Ascending aorta (tissue), 2 donors: Measurements from ENCODE around the gene PLXNA2. TPM values are rescaled to one million over a fixed set of nuclear protein-coding genes. Genes with fewer than 3 reads are reported as not detected.

Experiments used
- DNase-seq, 2 donors: peaks; one replicate each; pipeline ENCODE4 v3.0.0-alpha.2; 2019; ENCODE audit warnings: low spot score in 2 of 2
- H3K27ac ChIP-seq, 2 donors: fragments of 200-600 bp; sonication (generic); one replicate each; pipeline ENCODE4 v1.5.1; 2016 to 2017; ENCODE audit warnings: mild to moderate bottlenecking in 1 of 2
- H3K27me3 ChIP-seq: fragments of 200-600 bp; sonication (generic); one replicate; pipeline ENCODE4 v1.5.1; 2017
- H3K36me3 ChIP-seq, 2 donors: fragments of 200-600 bp; sonication (generic); one replicate each; pipeline ENCODE4 v1.5.1; 2016
- H3K4me1 ChIP-seq, 2 donors: fragments of 200-600 bp; sonication (generic); one replicate each; pipeline ENCODE4 v1.5.1; 2016 to 2017; ENCODE audit warnings: mild to moderate bottlenecking in 1 of 2
- H3K4me3 ChIP-seq, 2 donors: fragments of 200-600 bp; sonication (generic); one replicate each; pipeline ENCODE4 v1.5.1; 2016 to 2017; ENCODE audit warnings: mild to moderate bottlenecking in 1 of 2
- H3K9me3 ChIP-seq, 2 donors: fragments of 200-600 bp; sonication (generic); one replicate each; pipeline ENCODE4 v1.5.1; 2016
- CTCF ChIP-seq, 3 experiments: fragments of 200-600 bp in 2 of 3; fragments of 450-650 bp in 1 of 3; sonication (generic) in 2 of 3; IDR thresholded peaks; one replicate each; pipeline ENCODE4 v1.5.1; 2016 to 2019; ENCODE audit warnings: antibody characterized with exemption in 3 of 3, mild to moderate bottlenecking in 1 of 3, moderate library complexity in 1 of 3
- intact Hi-C: fragments of 100-400 bp; cut with DNase I; formaldehyde crosslinking; loops from one replicate; pipeline ENCODE4 v1.15.1; 2023
- total RNA-seq: library from RNA; depleted of rRNA; stranded (reverse); fragments of >200 nt; gene quantifications from one replicate; pipeline ENCODE4 v1.1.0, GENCODE V29; 2016

The PLXNA2 gene
- total RNA-seq, 1 donor from 2014 or later: 33.0 TPM

- Histone ChIP-seq H3K27ac (peak overlapping the region; percentile 91 to 95), H3K4me3 (peak overlapping the region; percentile 75 to 96), H3K27me3 (no peaks in the 10 kb centered on the region), H3K36me3 (no peaks in the 10 kb centered on the region), H3K4me1 (peaks cover 4 to 24% of the 10 kb centered on the region in 2 donors), H3K9me3 (no peaks in the 10 kb centered on the region)
- intact Hi-C loops: loop anchor here (1.0 kb wide), 1 partner anchor 224 kb away; no protein-coding TSS in a partner anchor
- TF ChIP-seq CTCF (IDR thresholded peaks at IDR 0.05): peak; percentile 67 to 91 (median 83)
- DNase-seq: peak; percentile 62 to 98
Observed at GRCh38 chr1:208245185-208245705, 1.1 kb upstream of the PLXNA2 start.

DNA sequence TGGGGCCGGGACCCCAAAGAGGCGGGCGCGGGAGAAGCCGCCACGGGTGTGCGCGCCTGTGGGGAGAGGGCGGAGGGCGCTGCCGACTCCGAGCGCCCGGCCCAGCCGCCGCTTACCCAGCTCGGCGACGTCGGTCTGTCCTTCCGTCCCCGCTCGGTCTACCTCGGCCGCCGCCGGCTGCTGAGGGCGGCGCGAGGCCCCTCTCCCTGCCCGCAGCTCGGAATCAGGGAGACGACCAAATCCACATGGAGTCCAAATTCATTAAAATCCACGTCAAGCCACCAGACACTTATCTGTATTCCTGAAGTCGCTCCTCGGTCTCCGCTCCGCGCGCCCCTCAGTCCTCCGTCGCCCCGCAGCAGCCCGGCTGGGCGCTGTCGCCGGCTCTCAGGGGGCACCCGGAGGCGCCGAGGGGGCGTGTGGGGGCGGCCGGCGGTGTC is 637 bp downstream of the PLXNA2 start:
- no peak for DNase-seq
- TF ChIP-seq CTCF (IDR thresholded peaks at IDR 0.05): no peak
- peak overlapping the region; percentile 75 to 96 for H3K4me3 ChIP-seq
- H3K9me3 ChIP-seq: no peaks in the 10 kb centered on the region
- intact Hi-C loops: loop anchor here (2.0 to 5.0 kb wide), 4 partner anchors 111 to 421 kb away; no protein-coding TSS in a partner anchor
- peaks cover 7 to 31% of the 10 kb centered on the region in 2 donors for H3K4me1 ChIP-seq
- no peaks in the 10 kb centered on the region for H3K36me3 ChIP-seq
- peak overlapping the region; percentile 91 to 95 for H3K27ac ChIP-seq
- H3K27me3 ChIP-seq: no peaks in the 10 kb centered on the region

DNA sequence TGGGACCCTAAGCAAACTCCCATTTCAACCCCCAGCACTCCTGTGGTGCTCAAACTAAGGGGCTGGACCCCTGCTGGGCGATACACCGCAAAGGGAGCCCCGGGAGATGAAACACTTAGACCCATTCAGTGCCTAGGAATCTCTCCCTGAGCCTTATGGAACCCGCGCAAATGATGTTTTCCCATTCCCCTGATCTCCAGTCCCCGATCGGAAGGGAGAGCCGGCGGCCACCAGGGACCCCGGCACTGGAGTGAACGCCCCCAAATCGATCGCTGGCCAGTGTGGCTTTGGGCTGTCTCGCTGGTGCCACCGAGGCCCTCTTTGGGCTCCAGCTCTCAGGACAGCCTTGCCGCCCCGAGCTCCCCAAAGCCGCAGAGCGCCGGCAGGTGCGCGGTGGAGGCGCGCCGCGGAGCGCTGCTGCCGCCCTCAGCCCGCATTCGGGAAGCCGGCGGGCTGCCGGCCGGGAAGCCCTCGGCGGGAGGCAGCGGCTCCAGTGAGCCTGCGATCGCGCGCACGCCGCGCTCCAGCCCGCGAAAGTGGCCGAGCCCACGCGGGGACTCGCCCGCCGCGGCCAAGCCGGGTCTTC is 1.1 kb downstream of the PLXNA2 start:
- Histone ChIP-seq H3K9me3 (no peaks in the 10 kb centered on the region), H3K4me1 (peaks cover 7 to 30% of the 10 kb centered on the region in 2 donors), H3K36me3 (no peaks in the 10 kb centered on the region), H3K4me3 (peak overlapping the region; percentile 75 to 96), H3K27me3 (no peaks in the 10 kb centered on the region), H3K27ac (peak overlapping the region; percentile 91 to 95)
- TF ChIP-seq CTCF (IDR thresholded peaks at IDR 0.05): no peak
- intact Hi-C loops: loop anchor here (2.0 to 5.0 kb wide), 4 partner anchors 110 to 421 kb away; no protein-coding TSS in a partner anchor
- DNase-seq: no peak

DNA sequence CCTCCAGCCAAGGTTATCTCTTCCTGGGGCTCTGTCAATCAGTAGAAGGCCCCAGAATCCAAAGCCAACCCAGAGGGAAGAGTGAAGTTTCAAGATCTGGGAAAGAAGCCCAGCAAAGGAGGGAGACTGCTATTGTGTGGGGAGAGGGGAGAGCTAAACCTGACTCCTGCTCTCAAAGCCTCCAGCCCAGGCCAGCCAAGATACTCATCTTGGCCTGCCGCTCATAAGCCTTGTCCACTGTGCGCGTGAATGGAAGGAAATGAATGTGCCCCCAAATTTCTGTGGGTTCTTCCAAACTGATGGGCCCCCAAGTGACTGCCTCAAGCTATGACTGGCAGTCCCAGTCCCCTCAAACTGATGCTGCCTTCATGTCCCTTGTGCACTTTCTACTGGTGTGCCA is 2.0 kb downstream of the PLXNA2 start:
- no peak for TF ChIP-seq CTCF (IDR thresholded peaks at IDR 0.05)
- no peaks in the 10 kb centered on the region for H3K9me3 ChIP-seq
- peak overlapping the region; percentile 75 to 96 for H3K4me3 ChIP-seq
- no peaks in the 10 kb centered on the region for H3K36me3 ChIP-seq
- intact Hi-C loops: loop anchor here (2.0 to 5.0 kb wide), 4 partner anchors 109 to 420 kb away; no protein-coding TSS in a partner anchor
- peak overlapping the region in 1 of 2 donors; percentile 95 for H3K27ac ChIP-seq
- H3K4me1 ChIP-seq: peaks cover 7 to 24% of the 10 kb centered on the region in 2 donors
- no peaks in the 10 kb centered on the region for H3K27me3 ChIP-seq
- peak in 1 of 2 donors; percentile 57 for DNase-seq

GRCh38 chr1:208241512-208241911 is 2.7 kb downstream of the PLXNA2 start:
- Histone ChIP-seq H3K27ac (peak overlapping the region in 1 of 2 donors; percentile 95), H3K4me3 (peak overlapping the region; percentile 75 to 96), H3K27me3 (no peaks in the 10 kb centered on the region), H3K36me3 (no peaks in the 10 kb centered on the region), H3K4me1 (peaks cover 10 to 24% of the 10 kb centered on the region in 2 donors), H3K9me3 (no peaks in the 10 kb centered on the region)
- no peak for TF ChIP-seq CTCF (IDR thresholded peaks at IDR 0.05)
- intact Hi-C loops: loop anchor here (5.0 kb wide), 3 partner anchors 149 to 419 kb away; no protein-coding TSS in a partner anchor
- peak in 1 of 2 donors; percentile 13 for DNase-seq
